HL-60 (cell line): ENCODE results near the gene ROBO1.

ENCODE experiments used
- GABPA ChIP-seq: IDR thresholded peaks from 2 replicates; pipeline ENCODE4 v1.6.1; 2012; ENCODE audit warnings: low read depth
- POLR2AphosphoS5 ChIP-seq: IDR thresholded peaks from 2 replicates; pipeline ENCODE4 v1.6.1; 2012; ENCODE audit warnings: low read depth
- TF ChIP-seq, protein P1 (sequence below): IDR thresholded peaks from one replicate; pipeline ENCODE4 v1.5.1; 2011; ENCODE audit warnings: low read length, control low read depth, inconsistent platforms; ENCODE audit not compliant: insufficient read depth

DNA sequence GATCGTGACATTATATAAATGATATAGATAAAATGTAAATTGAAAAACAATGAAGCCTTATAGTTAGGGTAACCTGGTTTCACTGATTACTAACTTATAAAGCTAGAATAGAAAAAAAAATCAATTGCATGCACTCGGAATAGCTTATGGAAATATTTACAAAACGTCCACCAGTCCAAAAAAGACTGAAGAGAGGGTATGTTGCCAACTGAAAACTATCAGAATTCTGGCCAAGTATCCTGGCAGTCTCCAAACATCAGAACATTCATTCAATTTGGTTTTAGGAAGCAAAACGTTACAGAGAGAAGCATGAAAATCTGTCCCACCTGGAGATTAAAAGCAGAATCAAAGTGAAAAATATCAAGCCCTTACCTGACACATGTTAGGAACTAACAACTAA lies 892.4 kb downstream of the ROBO1 start:
- TF ChIP-seq, protein P1, sequence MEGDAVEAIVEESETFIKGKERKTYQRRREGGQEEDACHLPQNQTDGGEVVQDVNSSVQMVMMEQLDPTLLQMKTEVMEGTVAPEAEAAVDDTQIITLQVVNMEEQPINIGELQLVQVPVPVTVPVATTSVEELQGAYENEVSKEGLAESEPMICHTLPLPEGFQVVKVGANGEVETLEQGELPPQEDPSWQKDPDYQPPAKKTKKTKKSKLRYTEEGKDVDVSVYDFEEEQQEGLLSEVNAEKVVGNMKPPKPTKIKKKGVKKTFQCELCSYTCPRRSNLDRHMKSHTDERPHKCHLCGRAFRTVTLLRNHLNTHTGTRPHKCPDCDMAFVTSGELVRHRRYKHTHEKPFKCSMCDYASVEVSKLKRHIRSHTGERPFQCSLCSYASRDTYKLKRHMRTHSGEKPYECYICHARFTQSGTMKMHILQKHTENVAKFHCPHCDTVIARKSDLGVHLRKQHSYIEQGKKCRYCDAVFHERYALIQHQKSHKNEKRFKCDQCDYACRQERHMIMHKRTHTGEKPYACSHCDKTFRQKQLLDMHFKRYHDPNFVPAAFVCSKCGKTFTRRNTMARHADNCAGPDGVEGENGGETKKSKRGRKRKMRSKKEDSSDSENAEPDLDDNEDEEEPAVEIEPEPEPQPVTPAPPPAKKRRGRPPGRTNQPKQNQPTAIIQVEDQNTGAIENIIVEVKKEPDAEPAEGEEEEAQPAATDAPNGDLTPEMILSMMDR: no peak
- TF ChIP-seq GABPA: no peak
- TF ChIP-seq POLR2AphosphoS5: no peak
